Measurements from ENCODE around the gene OR9Q1. TPM values are rescaled to one million over a fixed set of nuclear protein-coding genes. Genes with fewer than 3 reads are reported as not detected.

OR9Q1 gene
- polyA plus RNA-seq, 1 donor (not counting 4 experiments of a cell fraction or from before 2014, with no cell fraction given), result not detected

DNA sequence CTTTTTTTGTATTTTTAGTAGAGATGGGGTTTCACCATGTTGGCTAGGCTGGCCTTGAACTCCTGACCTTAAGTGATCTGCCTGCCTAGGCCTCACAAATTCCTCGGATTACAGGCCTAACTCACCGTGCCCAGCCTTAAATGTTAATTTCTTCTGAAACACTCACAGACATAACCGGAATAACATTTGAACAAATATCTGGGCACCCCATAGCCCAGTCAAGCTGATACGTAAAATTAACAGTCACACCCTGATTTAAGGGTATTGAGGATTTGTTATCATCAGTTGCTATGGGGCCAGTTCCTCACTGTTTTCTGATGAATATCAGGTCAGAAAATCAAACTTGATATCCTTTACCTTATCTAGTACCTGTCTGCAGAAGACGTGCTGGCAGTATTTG, 23.0 kb upstream of the OR9Q1 start:
- TF ChIP-seq, protein P1, sequence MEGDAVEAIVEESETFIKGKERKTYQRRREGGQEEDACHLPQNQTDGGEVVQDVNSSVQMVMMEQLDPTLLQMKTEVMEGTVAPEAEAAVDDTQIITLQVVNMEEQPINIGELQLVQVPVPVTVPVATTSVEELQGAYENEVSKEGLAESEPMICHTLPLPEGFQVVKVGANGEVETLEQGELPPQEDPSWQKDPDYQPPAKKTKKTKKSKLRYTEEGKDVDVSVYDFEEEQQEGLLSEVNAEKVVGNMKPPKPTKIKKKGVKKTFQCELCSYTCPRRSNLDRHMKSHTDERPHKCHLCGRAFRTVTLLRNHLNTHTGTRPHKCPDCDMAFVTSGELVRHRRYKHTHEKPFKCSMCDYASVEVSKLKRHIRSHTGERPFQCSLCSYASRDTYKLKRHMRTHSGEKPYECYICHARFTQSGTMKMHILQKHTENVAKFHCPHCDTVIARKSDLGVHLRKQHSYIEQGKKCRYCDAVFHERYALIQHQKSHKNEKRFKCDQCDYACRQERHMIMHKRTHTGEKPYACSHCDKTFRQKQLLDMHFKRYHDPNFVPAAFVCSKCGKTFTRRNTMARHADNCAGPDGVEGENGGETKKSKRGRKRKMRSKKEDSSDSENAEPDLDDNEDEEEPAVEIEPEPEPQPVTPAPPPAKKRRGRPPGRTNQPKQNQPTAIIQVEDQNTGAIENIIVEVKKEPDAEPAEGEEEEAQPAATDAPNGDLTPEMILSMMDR (optimal IDR thresholded peaks at IDR 0.05 in 1 of 3, IDR thresholded peaks at IDR 0.05 in 1 of 3, conservative IDR thresholded peaks at IDR 0.05 in 1 of 3; ENCODE audit: extremely low read depth in 1 of 3, insufficient read depth in 2 of 3, low read length in 3 of 3), result no peak
- no peak for TF ChIP-seq EZH2 (IDR thresholded peaks at IDR 0.05; ENCODE audit: low read length)
- no peak overlapping the region for H3K4me3 ChIP-seq (ENCODE audit: control insufficient read depth in 2 of 3, extremely low read depth in 1 of 3, insufficient read depth in 2 of 3, low read depth in 1 of 3, low read length in 3 of 3)

DNA sequence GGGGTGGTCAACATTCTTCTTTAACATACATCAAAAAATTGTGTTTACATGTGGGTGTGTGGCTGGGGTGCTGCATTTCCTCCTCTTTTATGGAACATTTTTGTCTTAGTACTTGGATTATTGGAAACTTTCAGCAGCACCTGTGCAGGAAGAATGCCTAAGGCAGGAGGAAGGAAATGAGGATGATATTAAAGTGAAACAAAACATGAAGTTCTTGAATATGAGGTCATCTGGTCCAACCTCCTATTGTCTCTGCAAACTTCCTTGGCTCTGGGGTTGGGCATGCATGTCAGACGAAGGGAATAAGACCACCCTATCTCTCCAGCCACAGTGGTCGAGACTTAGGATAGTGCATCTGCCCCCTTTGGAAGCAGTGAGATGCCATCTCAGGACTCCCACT, 20.6 kb upstream of the OR9Q1 start:
- Histone ChIP-seq H3K9me1 (ENCODE audit: control insufficient read depth, extremely low read depth, insufficient read depth, low read length) (no peaks in the 10 kb centered on the region), H3K79me2 (ENCODE audit: control insufficient read depth, insufficient read depth, low read length) (no peaks in the 10 kb centered on the region), H3K27ac (ENCODE audit: control insufficient read depth, insufficient read depth, low read length) (no peak overlapping the region), H3K4me3 (ENCODE audit: control insufficient read depth in 2 of 3, extremely low read depth in 1 of 3, insufficient read depth in 2 of 3, low read depth in 1 of 3, low read length in 3 of 3) (no peak overlapping the region), H3K9me3 (ENCODE audit: control insufficient read depth, low read depth, low read length) (no peaks in the 10 kb centered on the region), H3K4me1 (ENCODE audit: control insufficient read depth, extremely low read depth, insufficient read depth, low read length) (no peaks in the 10 kb centered on the region), H3K9ac (ENCODE audit: control insufficient read depth, extremely low read depth, insufficient read depth, low read length) (no peak overlapping the region), H2AFZ (ENCODE audit: control insufficient read depth, low read length) (no peak overlapping the region), H3K36me3 (ENCODE audit: control insufficient read depth in 2 of 2, extremely low read depth in 1 of 2, insufficient read depth in 2 of 2, low read length in 2 of 2) (no peaks in the 10 kb centered on the region), H3K4me2 (ENCODE audit: control insufficient read depth, extremely low read depth, insufficient read depth, low read depth, low read length) (no peak overlapping the region), H4K20me1 (ENCODE audit: control insufficient read depth, extremely low read depth, insufficient read depth, low read length) (no peaks in the 10 kb centered on the region), H3K27me3 (ENCODE audit: control insufficient read depth, extremely low read depth, insufficient read depth, low read length) (no peaks in the 10 kb centered on the region)
- dilution Hi-C loops (cut with MboI; ENCODE audit: extremely low pct_ligation_motif_present, low sequenced_read_pairs), result no loop called here
- DNase-seq (ENCODE audit: low read depth, low spot score), result no peak
- TF ChIP-seq, protein P1 (optimal IDR thresholded peaks at IDR 0.05 in 1 of 3, IDR thresholded peaks at IDR 0.05 in 1 of 3, conservative IDR thresholded peaks at IDR 0.05 in 1 of 3; ENCODE audit: extremely low read depth in 1 of 3, insufficient read depth in 2 of 3, low read length in 3 of 3), result no peak
- no peak for TF ChIP-seq EZH2 (IDR thresholded peaks at IDR 0.05; ENCODE audit: low read length)
- FAIRE-seq, result no peak

More for the DNA sequence above, 23.0 kb upstream of the OR9Q1 start:
- no peaks in the 10 kb centered on the region for H3K4me1 ChIP-seq (ENCODE audit: control insufficient read depth, extremely low read depth, insufficient read depth, low read length)
- H2AFZ ChIP-seq (ENCODE audit: control insufficient read depth, low read length), result no peak overlapping the region
- FAIRE-seq (no peak), DNase-seq (ENCODE audit: low read depth, low spot score) (no peak)
- no peak overlapping the region for H3K27ac ChIP-seq (ENCODE audit: control insufficient read depth, insufficient read depth, low read length)
- H3K27me3 ChIP-seq (ENCODE audit: control insufficient read depth, extremely low read depth, insufficient read depth, low read length), result no peaks in the 10 kb centered on the region
- H4K20me1 ChIP-seq (ENCODE audit: control insufficient read depth, extremely low read depth, insufficient read depth, low read length), result no peaks in the 10 kb centered on the region
- dilution Hi-C loops (cut with MboI; ENCODE audit: extremely low pct_ligation_motif_present, low sequenced_read_pairs), result no loop called here
- no peaks in the 10 kb centered on the region for H3K36me3 ChIP-seq (ENCODE audit: control insufficient read depth in 2 of 2, extremely low read depth in 1 of 2, insufficient read depth in 2 of 2, low read length in 2 of 2)
- no peaks in the 10 kb centered on the region for H3K9me1 ChIP-seq (ENCODE audit: control insufficient read depth, extremely low read depth, insufficient read depth, low read length)
- no peaks in the 10 kb centered on the region for H3K9me3 ChIP-seq (ENCODE audit: control insufficient read depth, low read depth, low read length)
- H3K4me2 ChIP-seq (ENCODE audit: control insufficient read depth, extremely low read depth, insufficient read depth, low read depth, low read length), result no peak overlapping the region
- no peaks in the 10 kb centered on the region for H3K79me2 ChIP-seq (ENCODE audit: control insufficient read depth, insufficient read depth, low read length)
- no peak overlapping the region for H3K9ac ChIP-seq (ENCODE audit: control insufficient read depth, extremely low read depth, insufficient read depth, low read length)

All from keratinocyte (primary cell).